UCSD-AML1 (cell line): ENCODE data around the gene PRDM9.
"Not testable (repeated sequence)": the region's sequence is repeated elsewhere in the genome, so short reads cannot be mapped to it uniquely, and the experiment has no call there.

ENCODE experiments used
- DNase-seq: peaks from one replicate; lab custom pipeline; 2025; ENCODE audit not compliant: unreplicated experiment; lab: John Stamatoyannopoulos, UW

Gene PRDM9

GRCh38 chr5:23507278-23507685 is at the start of gene PRDM9:
Gene PRDM9 (plus strand): TSS chr5:23507609. CDS start chr5:23509034, 1,425 bp downstream.
- DNase-seq, result no peak

GRCh38 chr5:23457780-23458179 is 49.6 kb upstream of the PRDM9 start:
- no peak for DNase-seq

- no peak for DNase-seq
Measured at GRCh38 chr5:23459214-23459613, 48.2 kb upstream of the PRDM9 start.

- no peak for DNase-seq
Measured at GRCh38 chr5:23461576-23461975, 45.8 kb upstream of the PRDM9 start.

GRCh38 chr5:23466401-23466912 is 41.0 kb upstream of the PRDM9 start:
- no peak for DNase-seq

GRCh38 chr5:23468658-23469057 is 38.8 kb upstream of the PRDM9 start:
- DNase-seq, result no peak

GRCh38 chr5:23473915-23474314 is 33.5 kb upstream of the PRDM9 start:
- DNase-seq, result no peak

- no peak for DNase-seq
Measured at GRCh38 chr5:23474315-23474714, 33.1 kb upstream of the PRDM9 start.

- no peak for DNase-seq
Measured at GRCh38 chr5:23476580-23476979, 30.8 kb upstream of the PRDM9 start.

GRCh38 chr5:23482642-23483041 is 24.8 kb upstream of the PRDM9 start:
- no peak for DNase-seq

- no peak for DNase-seq
Measured at GRCh38 chr5:23483090-23483489, 24.3 kb upstream of the PRDM9 start.

- no peak for DNase-seq
Measured at GRCh38 chr5:23484096-23484495, 23.3 kb upstream of the PRDM9 start.

GRCh38 chr5:23486227-23486626 is 21.2 kb upstream of the PRDM9 start:
- not testable (repeated sequence) for DNase-seq

- DNase-seq, result no peak
Measured at GRCh38 chr5:23490993-23491392, 16.4 kb upstream of the PRDM9 start.

- DNase-seq, result no peak
Measured at GRCh38 chr5:23494558-23494957, 12.9 kb upstream of the PRDM9 start.

- no peak for DNase-seq
Measured at GRCh38 chr5:23496576-23496975, 10.8 kb upstream of the PRDM9 start.

GRCh38 chr5:23506329-23507236 is 826 bp upstream of the PRDM9 start:
- no peak for DNase-seq

GRCh38 chr5:23510434-23510833 is 3.0 kb downstream of the PRDM9 start:
- not testable (repeated sequence) for DNase-seq

- no peak for DNase-seq
Measured at GRCh38 chr5:23522553-23522952, 15.1 kb downstream of the PRDM9 start.

GRCh38 chr5:23523031-23523430 is 15.6 kb downstream of the PRDM9 start:
- no peak for DNase-seq

- DNase-seq, result no peak
Measured at GRCh38 chr5:23523998-23524397, 16.6 kb downstream of the PRDM9 start.

- no peak for DNase-seq
Measured at GRCh38 chr5:23525751-23526150, 18.3 kb downstream of the PRDM9 start.

- DNase-seq, result not testable (repeated sequence)
Measured at GRCh38 chr5:23526616-23527015, 19.2 kb downstream of the PRDM9 start.
